Inflammatory macrophage treated with lipopolysaccharide for 1 hour (primary cell): ENCODE data around the gene MRPL12.
"Not testable (repeated sequence)": the region's sequence is repeated elsewhere in the genome, so short reads cannot be mapped to it uniquely, and the experiment has no call there.

ENCODE experiments used
- DNase-seq, 2 donors: peaks; one replicate each; pipeline ENCODE4 v3.0.0-alpha.2; 2020 to 2022

The MRPL12 gene

DNA sequence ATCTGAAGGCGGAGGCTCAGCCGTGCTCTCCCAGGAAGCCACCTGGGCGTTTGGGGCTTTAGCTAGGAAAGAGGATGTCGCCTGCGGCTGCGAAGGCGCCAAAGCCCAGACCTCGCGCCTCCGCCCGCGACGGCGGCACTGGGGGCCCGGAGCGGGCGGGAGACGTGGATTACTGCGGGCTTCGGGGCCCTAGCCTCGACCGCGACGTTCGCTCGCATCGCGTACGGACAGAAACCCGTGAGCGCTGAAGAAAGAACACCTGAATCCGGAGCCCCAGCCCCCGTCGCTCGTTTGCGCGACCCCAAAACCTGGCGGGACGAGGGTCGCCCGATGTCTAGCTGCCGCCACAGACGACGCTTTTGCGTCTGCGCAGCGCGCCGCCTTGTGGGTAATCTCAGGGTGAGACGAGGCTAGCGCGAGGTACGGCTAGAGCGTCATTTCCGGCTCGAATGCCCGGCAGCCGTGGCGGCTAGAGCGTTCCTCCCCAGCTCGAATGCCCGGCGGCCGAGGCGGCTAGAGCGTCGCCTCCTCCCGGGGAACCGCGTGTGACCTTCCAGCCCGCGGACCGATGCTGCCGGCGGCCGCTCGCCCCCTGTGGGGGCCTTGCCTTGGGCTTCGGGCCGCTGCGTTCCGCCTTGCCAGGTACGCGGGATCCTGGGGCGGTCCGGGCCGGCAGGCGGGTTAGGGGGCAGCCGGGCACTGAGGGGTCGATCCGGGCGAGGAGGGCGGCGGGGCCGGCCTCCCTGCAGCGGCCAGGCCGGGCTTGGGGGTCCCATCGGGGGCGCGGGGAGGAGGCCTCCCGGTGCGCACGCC is at the start of gene MRPL12:
TSS of gene MRPL12 (plus strand) at position 434 of the 813 bp plus-strand sequence. CDS start at position 569, 135 bp downstream.
- DNase-seq = peak; percentile 84 to 95

DNA sequence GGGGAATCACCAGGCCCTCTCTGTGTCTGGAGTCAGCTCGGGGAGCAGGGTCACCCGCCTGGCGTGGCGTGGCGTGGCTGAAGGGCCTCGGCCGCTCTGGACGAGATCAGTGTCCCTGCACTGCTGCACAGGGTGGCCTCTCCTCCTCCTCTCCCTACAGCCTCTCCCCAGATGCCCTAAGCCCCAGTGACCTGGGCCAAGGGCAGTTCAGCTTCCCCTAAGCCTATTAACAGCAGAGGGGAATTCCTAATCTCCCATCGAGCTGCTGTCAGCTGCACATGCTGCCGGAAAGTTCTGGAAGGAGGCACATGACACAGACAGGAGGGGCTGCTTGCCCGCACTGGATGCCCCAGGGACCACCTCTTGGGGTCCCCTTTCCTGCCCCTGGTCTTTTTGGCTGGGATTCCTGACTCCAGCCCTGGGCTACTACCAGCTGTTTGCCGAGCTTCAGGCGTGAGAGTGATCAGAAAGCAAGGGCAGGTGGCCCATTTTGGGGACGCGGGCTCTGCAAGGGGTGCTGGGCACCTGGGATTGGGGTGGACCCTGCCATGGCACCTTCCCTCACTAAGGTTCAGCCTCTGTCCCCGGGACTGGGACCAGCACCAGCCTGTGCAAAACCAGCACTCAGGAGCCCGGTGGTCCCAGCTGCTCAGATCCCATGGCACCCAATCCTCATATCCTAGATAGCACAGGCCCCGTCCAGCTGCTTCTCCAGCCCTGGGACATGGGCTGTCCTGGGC is 47.6 kb upstream of the MRPL12 start:
- DNase-seq = peak; percentile 35 to 72

- DNase-seq = no peak
Measured at GRCh38 chr17:81656118-81656743, 46.9 kb upstream of the MRPL12 start, which contains the start of gene PDE6G. TSS of gene PDE6G (minus strand) at chr17:81656542. CDS start at chr17:81653305, 3,237 bp downstream.

- no peak for DNase-seq
Measured at GRCh38 chr17:81656835-81657234, 46.3 kb upstream of the MRPL12 start.

GRCh38 chr17:81659038-81659437 is 44.1 kb upstream of the MRPL12 start:
- DNase-seq = no peak

GRCh38 chr17:81660441-81660840 is 42.7 kb upstream of the MRPL12 start:
- no peak for DNase-seq

- no peak for DNase-seq
Measured at GRCh38 chr17:81662002-81662401, 41.2 kb upstream of the MRPL12 start.

GRCh38 chr17:81664051-81664470 is 39.1 kb upstream of the MRPL12 start:
- DNase-seq = no peak

DNA sequence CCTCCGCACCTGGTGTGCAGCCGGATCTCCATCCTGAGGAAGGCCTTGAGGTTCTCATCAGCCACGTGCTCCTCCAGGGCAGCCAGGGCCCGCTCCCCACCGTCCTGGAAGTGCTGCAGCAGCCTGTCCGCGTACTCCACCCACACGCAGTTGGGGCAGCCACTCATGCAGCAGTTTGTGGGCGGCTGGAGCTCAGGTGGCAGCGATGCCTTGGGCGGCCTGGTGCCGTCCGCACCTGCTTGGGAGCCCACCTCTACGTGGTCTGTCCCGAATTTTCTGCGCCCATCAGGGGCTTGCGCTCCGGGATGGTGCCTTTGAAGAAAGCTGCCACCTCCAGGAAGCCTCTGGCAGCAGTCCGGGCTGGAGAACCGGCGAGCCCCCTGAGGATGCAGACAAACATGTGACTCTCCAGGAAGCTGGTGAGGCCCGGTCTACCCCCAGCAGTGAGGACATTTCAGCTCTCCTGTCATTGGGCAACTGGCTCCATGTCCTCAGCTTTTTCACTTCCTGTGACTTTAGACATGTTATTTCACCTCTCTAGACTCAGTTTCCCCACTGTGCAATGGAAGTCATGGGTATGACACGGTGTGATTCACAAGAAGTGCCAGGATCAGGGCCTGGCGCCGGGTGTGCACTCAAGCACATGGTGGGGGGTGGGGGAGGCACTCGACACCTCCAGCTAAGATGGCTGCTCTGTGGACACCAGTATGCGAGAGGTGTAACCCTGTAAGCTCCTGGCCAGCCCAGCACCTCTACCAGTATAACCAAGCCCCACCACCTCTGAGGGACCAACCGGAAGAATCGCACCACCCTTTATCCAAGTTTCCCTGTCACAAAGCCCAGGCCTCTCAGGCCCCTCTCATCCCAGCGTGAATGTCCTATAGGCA is 37.7 kb upstream of the MRPL12 start:
- peak in 1 of 2 donors; percentile 26 for DNase-seq

- DNase-seq = no peak
Measured at GRCh38 chr17:81666092-81666341, 37.1 kb upstream of the MRPL12 start.

DNA sequence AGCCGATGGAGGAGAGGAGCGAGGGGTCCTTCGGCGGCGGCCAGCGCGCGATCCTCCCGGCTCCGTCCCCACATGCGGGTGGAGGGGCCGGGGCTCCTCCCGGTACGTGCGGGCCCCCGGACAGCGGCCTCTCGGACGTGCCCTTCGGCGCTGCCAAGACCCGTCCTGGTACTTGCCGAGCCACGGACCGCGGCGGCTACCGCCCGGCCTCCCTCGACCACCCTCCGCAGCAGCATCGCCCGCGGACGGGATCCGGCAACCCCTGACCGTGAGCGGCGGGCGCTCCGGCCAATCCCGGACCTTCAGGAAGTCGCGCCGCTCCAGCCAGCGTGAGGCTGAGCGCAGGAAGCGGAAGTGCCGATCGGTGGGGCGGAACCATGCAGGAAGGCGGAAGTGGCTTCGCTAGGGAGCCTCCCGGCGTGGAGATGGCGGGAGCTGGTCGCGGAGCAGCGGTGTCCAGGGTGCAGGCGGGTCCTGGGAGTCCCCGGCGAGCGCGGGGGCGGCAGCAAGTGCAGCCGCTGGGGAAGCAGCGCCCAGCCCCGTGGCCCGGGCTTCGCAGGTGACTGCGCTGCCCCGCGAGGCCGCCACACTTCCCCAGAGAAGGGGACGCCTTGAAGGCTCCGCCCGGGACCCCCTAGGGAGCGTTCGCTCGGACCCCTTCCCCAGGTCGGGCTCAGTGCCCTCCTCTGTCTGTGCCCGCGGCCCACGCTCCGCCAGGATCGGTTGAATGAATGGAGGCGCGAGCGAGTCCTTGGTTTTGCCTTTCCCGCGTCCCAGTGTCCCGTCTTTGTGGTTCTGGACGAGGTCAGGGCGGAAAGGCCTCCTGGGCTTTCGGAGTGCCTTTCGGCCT is 36.6 kb upstream of the MRPL12 start, which contains the start of the genes CCDC137 and OXLD1:
TSS of gene CCDC137 (plus strand) at position 396 of the 850 bp plus-strand sequence. CDS start at position 426, 30 bp downstream.
TSS of gene OXLD1 (minus strand) at position 264 of the 850 bp plus-strand sequence. CDS start at position 236, 28 bp downstream.
- peak; percentile 96 to 98 for DNase-seq

DNA sequence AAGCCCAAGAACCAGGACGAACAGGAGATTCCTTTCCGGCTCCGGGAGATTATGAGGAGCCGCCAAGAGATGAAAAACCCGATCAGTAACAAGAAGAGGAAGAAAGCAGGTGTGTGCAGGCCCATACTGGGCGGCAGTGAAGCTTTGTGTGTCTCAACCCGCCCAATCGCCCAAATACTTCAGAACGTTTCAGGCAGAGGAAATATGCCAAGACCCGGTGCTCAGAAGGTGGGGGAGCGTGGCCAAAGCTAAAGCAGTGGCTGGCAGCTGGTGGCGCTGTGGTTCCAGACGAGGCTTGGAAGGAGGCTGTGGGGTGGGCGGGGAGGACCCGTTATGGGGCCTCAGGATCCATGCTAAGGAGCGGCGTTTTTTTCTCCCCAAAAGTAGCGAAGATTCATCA is 35.4 kb upstream of the MRPL12 start:
- DNase-seq = no peak

DNA sequence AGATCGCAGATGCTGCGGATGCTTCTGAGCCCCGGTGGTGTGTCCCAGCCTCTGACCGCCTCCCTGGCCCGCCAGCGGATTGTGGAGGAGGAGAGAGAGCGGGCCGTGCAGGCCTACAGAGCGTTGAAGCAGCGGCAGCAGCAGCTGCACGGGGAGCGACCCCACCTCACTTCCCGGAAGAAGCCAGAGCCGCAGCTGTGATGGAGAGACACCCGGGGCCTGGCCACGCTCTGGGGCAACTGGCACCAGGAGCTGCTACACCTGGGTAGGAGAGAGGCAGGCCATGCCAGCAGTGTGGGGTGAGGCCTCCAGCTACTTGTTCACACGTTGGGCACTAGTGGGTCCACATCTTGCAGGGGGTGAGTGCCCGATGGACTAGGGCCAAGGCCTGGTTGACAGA is 30.7 kb upstream of the MRPL12 start:
- no peak for DNase-seq

DNA sequence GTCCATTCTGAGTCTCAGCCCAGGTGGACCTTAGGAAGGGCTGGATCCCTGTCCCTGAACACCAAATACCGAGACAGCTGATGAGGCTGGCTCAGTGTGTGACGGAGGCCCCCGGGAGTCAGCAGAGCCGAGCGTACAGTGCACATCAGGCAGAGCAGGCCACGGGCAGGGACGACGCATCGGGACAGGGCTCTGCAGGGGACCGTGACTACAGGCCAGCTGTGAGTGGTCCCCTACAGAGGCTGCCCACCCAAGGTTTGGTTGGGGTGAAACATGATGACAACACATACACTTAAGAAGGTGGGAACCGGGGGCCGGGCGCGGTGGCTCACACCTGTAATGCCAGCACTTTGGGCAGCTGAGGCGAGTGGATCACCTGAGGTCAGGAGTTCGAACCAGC is 30.2 kb upstream of the MRPL12 start:
- no peak for DNase-seq

GRCh38 chr17:81673561-81674258 is 29.5 kb upstream of the MRPL12 start:
- DNase-seq = no peak

DNA sequence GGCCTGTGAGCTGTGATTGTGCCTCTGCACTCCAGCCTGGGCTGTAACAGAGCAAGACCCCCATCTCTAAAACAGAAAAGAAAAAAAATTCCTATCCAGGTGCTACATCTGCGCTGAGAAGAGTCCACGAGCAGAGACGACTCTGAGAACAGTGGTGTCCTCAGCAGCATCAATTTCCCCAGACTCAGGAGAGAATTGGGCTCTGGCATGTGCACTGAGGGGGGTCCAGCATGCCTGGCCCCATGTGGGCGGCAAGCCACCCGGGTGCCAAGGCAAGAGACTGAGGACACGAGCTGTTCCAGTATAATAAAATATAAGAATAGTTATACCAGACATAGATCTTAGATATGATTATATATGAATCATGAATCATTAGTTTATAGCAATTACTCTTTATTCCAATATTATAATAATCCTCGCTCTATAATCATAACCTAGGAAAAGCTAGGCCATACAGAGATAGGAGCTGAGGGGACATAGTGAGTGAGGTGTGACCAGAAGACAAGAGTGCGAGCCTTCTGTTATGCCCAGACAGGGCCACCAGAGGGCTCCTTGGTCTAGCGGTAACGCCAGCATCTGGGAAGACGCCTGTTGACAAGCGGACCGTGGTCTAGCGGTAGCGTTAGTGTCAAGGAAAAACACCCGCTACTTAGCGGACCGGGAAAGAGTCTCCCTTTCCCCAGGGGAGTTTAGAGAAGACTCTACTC is 27.5 kb upstream of the MRPL12 start:
- DNase-seq = not testable (repeated sequence)

GRCh38 chr17:81676906-81677305 is 26.3 kb upstream of the MRPL12 start:
- no peak for DNase-seq

- DNase-seq = no peak
Measured at GRCh38 chr17:81680150-81680549, 23.0 kb upstream of the MRPL12 start.

- DNase-seq = no peak
Measured at GRCh38 chr17:81681672-81682071, 21.5 kb upstream of the MRPL12 start.

GRCh38 chr17:81682565-81683207 is 20.5 kb upstream of the MRPL12 start:
- peak; percentile 4 to 7 for DNase-seq
